Measurements from ENCODE around the gene KMT2B.

KMT2B gene

GRCh38 chr19:35693422-35693821 lies 24.4 kb upstream of the KMT2B start:
- Histone ChIP-seq H3K4me3 (ENCODE audit: low read depth, low read length) (no peak overlapping the region), H3K36me3 (ENCODE audit: control insufficient read depth, insufficient read depth, low read length) (no peaks in the 10 kb centered on the region), H3K4me1 (ENCODE audit: control insufficient read depth, insufficient read depth, low read length) (no peaks in the 10 kb centered on the region), H3K27me3 (ENCODE audit: control insufficient read depth, insufficient read depth, low read length) (no peaks in the 10 kb centered on the region), H3K9me3 (ENCODE audit: control insufficient read depth, insufficient read depth, low read length) (no peaks in the 10 kb centered on the region), H3K9ac (ENCODE audit: low read depth, low read length) (no peak overlapping the region)

- Histone ChIP-seq H3K9me3 (ENCODE audit: control insufficient read depth, insufficient read depth, low read length) (no peaks in the 10 kb centered on the region), H3K4me3 (ENCODE audit: low read depth, low read length) (no peak overlapping the region), H3K36me3 (ENCODE audit: control insufficient read depth, insufficient read depth, low read length) (no peaks in the 10 kb centered on the region), H3K27me3 (ENCODE audit: control insufficient read depth, insufficient read depth, low read length) (no peaks in the 10 kb centered on the region), H3K9ac (ENCODE audit: low read depth, low read length) (no peak overlapping the region), H3K4me1 (ENCODE audit: control insufficient read depth, insufficient read depth, low read length) (no peaks in the 10 kb centered on the region)
Observed at GRCh38 chr19:35693835-35694599, 23.8 kb upstream of the KMT2B start.

- Histone ChIP-seq H3K9ac (ENCODE audit: low read depth, low read length) (no peak overlapping the region), H3K4me3 (ENCODE audit: low read depth, low read length) (no peak overlapping the region), H3K27me3 (ENCODE audit: control insufficient read depth, insufficient read depth, low read length) (no peaks in the 10 kb centered on the region), H3K36me3 (ENCODE audit: control insufficient read depth, insufficient read depth, low read length) (no peaks in the 10 kb centered on the region), H3K4me1 (ENCODE audit: control insufficient read depth, insufficient read depth, low read length) (no peaks in the 10 kb centered on the region), H3K9me3 (ENCODE audit: control insufficient read depth, insufficient read depth, low read length) (no peaks in the 10 kb centered on the region)
Observed at GRCh38 chr19:35695895-35696422, 21.8 kb upstream of the KMT2B start.

- H3K36me3 ChIP-seq (ENCODE audit: control insufficient read depth, insufficient read depth, low read length), result no peaks in the 10 kb centered on the region
- H3K9ac ChIP-seq (ENCODE audit: low read depth, low read length), result no peak overlapping the region
- H3K4me1 ChIP-seq (ENCODE audit: control insufficient read depth, insufficient read depth, low read length), result no peaks in the 10 kb centered on the region
- no peaks in the 10 kb centered on the region for H3K9me3 ChIP-seq (ENCODE audit: control insufficient read depth, insufficient read depth, low read length)
- no peak overlapping the region for H3K4me3 ChIP-seq (ENCODE audit: low read depth, low read length)
- no peaks in the 10 kb centered on the region for H3K27me3 ChIP-seq (ENCODE audit: control insufficient read depth, insufficient read depth, low read length)
Observed at GRCh38 chr19:35696835-35697234, 21.0 kb upstream of the KMT2B start.

GRCh38 chr19:35702223-35703012 lies 15.4 kb upstream of the KMT2B start:
- Histone ChIP-seq H3K36me3 (ENCODE audit: control insufficient read depth, insufficient read depth, low read length) (no peaks in the 10 kb centered on the region), H3K9ac (ENCODE audit: low read depth, low read length) (peak overlapping the region; percentile 41), H3K9me3 (ENCODE audit: control insufficient read depth, insufficient read depth, low read length) (no peaks in the 10 kb centered on the region)

GRCh38 chr19:35703343-35703742 lies 14.5 kb upstream of the KMT2B start:
- no peaks in the 10 kb centered on the region for H3K9me3 ChIP-seq (ENCODE audit: control insufficient read depth, insufficient read depth, low read length)
- peaks cover 24% of the 10 kb centered on the region for H3K27me3 ChIP-seq (ENCODE audit: control insufficient read depth, insufficient read depth, low read length)
- no peaks in the 10 kb centered on the region for H3K4me1 ChIP-seq (ENCODE audit: control insufficient read depth, insufficient read depth, low read length)
- no peak overlapping the region for H3K4me3 ChIP-seq (ENCODE audit: low read depth, low read length)
- H3K36me3 ChIP-seq (ENCODE audit: control insufficient read depth, insufficient read depth, low read length), result no peaks in the 10 kb centered on the region
- H3K9ac ChIP-seq (ENCODE audit: low read depth, low read length), result no peak overlapping the region

More at GRCh38 chr19:35702223-35703012, 15.4 kb upstream of the KMT2B start:
- H3K4me3 ChIP-seq (ENCODE audit: low read depth, low read length), result peak overlapping the region; percentile 85
- H3K4me1 ChIP-seq (ENCODE audit: control insufficient read depth, insufficient read depth, low read length), result no peaks in the 10 kb centered on the region
- peaks cover 20% of the 10 kb centered on the region for H3K27me3 ChIP-seq (ENCODE audit: control insufficient read depth, insufficient read depth, low read length)

- Histone ChIP-seq H3K9me3 (ENCODE audit: control insufficient read depth, insufficient read depth, low read length) (no peaks in the 10 kb centered on the region), H3K4me3 (ENCODE audit: low read depth, low read length) (no peak within 1 kb of the TSS), H3K27me3 (ENCODE audit: control insufficient read depth, insufficient read depth, low read length) (peaks cover 25% of the 10 kb centered on the region), H3K36me3 (ENCODE audit: control insufficient read depth, insufficient read depth, low read length) (no peaks in the 10 kb centered on the region), H3K9ac (ENCODE audit: low read depth, low read length) (no peak within 1 kb of the TSS), H3K4me1 (ENCODE audit: control insufficient read depth, insufficient read depth, low read length) (no peaks in the 10 kb centered on the region)
Observed at GRCh38 chr19:35704218-35704617, 13.6 kb upstream of the KMT2B start, which contains the start of gene ZBTB32. Gene ZBTB32 (plus strand): TSS chr19:35704558. CDS start chr19:35714627, 10,069 bp downstream.

GRCh38 chr19:35708391-35708790 lies 9.4 kb upstream of the KMT2B start:
- no peaks in the 10 kb centered on the region for H3K36me3 ChIP-seq (ENCODE audit: control insufficient read depth, insufficient read depth, low read length)
- peaks cover 22% of the 10 kb centered on the region for H3K27me3 ChIP-seq (ENCODE audit: control insufficient read depth, insufficient read depth, low read length)
- H3K4me1 ChIP-seq (ENCODE audit: control insufficient read depth, insufficient read depth, low read length), result peaks cover 5% of the 10 kb centered on the region
- H3K4me3 ChIP-seq (ENCODE audit: low read depth, low read length), result no peak overlapping the region
- H3K9me3 ChIP-seq (ENCODE audit: control insufficient read depth, insufficient read depth, low read length), result no peaks in the 10 kb centered on the region
- H3K9ac ChIP-seq (ENCODE audit: low read depth, low read length), result no peak overlapping the region

- Histone ChIP-seq H3K4me3 (ENCODE audit: low read depth, low read length) (no peak overlapping the region), H3K9ac (ENCODE audit: low read depth, low read length) (no peak overlapping the region), H3K4me1 (ENCODE audit: control insufficient read depth, insufficient read depth, low read length) (peaks cover 5% of the 10 kb centered on the region), H3K36me3 (ENCODE audit: control insufficient read depth, insufficient read depth, low read length) (no peaks in the 10 kb centered on the region), H3K9me3 (ENCODE audit: control insufficient read depth, insufficient read depth, low read length) (no peaks in the 10 kb centered on the region), H3K27me3 (ENCODE audit: control insufficient read depth, insufficient read depth, low read length) (peaks cover 15% of the 10 kb centered on the region)
Observed at GRCh38 chr19:35710784-35711723, 6.7 kb upstream of the KMT2B start.

GRCh38 chr19:35712567-35713505 lies 5.0 kb upstream of the KMT2B start:
- H3K9me3 ChIP-seq (ENCODE audit: control insufficient read depth, insufficient read depth, low read length), result no peaks in the 10 kb centered on the region
- no peak overlapping the region for H3K4me3 ChIP-seq (ENCODE audit: low read depth, low read length)
- no peaks in the 10 kb centered on the region for H3K36me3 ChIP-seq (ENCODE audit: control insufficient read depth, insufficient read depth, low read length)
- no peak overlapping the region for H3K9ac ChIP-seq (ENCODE audit: low read depth, low read length)
- peaks cover 5% of the 10 kb centered on the region for H3K4me1 ChIP-seq (ENCODE audit: control insufficient read depth, insufficient read depth, low read length)
- H3K27me3 ChIP-seq (ENCODE audit: control insufficient read depth, insufficient read depth, low read length), result peaks cover 15% of the 10 kb centered on the region

All from iPS-15b (cell line).